GM18505 (cell line): ENCODE data around the gene VEPH1.

Experiments used
- ATAC-seq: cut with Tn5 transposase; IDR thresholded peaks from one replicate; pipeline ENCODE4 v1.9.1; 2021; ENCODE audit not compliant: unreplicated experiment
- POLR2A ChIP-seq: IDR thresholded peaks from 4 replicates; pipeline ENCODE4 v1.6.1; 2011; ENCODE audit warnings: borderline replicate concordance; ENCODE audit not compliant: insufficient read depth, insufficient read length; ENCODE audit errors: extremely low read depth

VEPH1 gene

DNA sequence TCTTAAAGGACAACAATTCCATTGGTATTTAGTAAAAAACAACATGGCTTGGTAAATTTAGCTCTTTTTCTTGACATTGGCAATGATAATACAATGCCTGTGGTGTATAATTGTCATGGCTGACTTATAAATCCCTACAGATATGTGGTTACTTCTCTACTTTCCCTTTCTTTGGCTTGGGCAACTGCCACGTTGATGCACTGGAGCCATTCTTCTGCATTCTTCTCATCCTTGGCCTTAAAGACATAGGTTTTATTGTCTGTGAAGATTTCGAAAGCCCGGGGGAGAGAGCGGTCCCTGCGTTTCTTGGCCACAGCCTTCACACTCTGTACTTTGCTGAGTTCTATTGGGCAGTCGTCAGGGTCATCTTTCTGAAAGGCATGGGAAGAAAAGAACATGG lies 242.2 kb downstream of the VEPH1 start:
- no peak for TF ChIP-seq POLR2A
- no peak for ATAC-seq

DNA sequence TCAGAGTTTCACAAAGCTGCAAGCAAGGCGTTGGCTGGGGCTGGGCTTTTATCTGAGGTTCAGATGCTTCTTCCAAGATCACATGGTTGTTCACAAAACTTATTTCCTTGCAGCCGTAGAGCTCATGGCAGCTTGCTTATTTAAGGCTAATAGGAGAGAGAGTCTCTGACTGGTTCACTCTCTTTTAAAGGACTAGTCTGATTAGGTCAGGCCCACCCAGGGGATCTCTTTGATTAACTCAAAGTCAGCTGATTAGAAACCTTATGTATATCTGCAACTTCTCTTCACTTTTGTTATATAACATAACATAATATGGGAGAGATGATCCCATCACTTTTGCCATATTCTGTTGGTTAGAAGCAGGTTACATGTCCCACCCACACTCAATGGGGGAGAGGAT lies 243.4 kb downstream of the VEPH1 start:
- no peak for TF ChIP-seq POLR2A
- no peak for ATAC-seq

DNA sequence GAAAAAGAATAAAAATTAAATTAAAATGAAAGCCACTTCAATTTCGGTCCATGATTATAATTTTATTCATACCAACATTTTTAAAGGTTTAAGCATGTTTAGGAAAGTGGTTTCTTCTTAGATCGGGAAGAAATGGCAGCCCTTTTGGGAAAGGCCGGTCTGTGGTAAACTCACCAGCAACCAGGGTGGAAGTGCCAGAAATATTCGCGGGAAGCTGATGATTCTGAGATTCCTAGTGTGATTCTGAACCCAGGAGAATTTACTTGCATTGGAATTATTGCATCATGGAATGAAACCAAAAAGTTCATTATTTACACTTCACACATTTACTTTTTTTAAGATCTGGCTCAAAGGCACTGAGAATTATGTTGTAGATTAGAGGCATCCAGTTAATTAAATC lies 246.1 kb downstream of the VEPH1 start:
- no peak for TF ChIP-seq POLR2A
- no peak for ATAC-seq

DNA sequence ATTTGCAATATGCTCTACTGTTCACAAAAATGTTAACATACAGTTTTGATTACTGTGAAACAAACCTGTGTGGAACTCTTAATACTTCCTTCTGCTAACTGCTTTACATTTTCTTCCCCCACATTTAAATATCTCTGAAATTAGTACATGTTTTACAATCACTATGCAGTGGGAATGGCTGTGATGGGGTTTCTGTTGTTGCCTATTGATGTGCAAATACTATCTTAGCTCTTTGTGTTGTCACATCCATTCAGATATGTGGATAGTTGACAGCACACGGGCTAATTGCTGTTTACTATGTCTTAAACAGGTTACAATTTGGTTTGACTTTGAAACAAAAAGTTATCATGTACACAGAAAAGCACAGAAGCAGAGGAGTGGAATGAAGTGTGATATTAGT lies 247.4 kb downstream of the VEPH1 start:
- no peak for ATAC-seq
- no peak for TF ChIP-seq POLR2A

DNA sequence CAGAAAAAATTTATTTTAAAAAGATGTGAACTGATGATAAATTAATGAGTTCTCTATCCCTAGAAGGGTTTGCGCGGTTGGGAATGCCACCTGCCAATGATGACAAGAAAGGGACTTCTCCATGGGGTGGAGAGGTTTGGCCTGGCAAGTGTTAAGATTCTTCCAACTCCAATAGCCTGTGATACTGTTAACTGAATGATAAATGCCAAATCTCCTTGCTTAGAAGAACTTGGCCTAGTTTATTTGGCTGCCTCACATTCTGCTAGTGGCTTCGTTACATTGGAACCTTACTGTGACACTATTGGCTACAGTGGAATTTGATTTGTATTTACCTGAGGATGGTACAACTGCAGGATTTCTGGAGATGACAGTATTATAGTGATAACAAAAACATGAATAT lies 251.5 kb downstream of the VEPH1 start:
- no peak for ATAC-seq
- TF ChIP-seq POLR2A, result no peak

DNA sequence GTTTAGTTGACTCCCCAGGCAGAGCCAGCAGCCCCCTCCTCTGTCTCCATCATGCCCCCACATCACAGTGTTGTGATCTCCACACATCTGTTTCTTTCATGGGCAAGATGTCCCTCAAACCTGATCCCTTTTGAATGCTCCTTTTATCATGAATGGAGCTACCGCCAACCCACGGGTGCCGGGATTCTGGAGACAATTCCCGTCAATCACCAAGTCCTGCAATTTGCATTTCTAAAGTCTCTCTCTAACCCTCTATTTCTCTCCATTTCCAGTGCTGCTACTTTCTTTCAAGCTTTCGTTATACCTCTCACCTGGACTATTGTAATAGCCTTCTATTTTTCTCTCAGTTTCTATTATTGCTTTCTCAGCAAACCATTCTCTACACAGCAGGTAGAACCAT lies 253.6 kb downstream of the VEPH1 start:
- no peak for ATAC-seq
- TF ChIP-seq POLR2A, result no peak

DNA sequence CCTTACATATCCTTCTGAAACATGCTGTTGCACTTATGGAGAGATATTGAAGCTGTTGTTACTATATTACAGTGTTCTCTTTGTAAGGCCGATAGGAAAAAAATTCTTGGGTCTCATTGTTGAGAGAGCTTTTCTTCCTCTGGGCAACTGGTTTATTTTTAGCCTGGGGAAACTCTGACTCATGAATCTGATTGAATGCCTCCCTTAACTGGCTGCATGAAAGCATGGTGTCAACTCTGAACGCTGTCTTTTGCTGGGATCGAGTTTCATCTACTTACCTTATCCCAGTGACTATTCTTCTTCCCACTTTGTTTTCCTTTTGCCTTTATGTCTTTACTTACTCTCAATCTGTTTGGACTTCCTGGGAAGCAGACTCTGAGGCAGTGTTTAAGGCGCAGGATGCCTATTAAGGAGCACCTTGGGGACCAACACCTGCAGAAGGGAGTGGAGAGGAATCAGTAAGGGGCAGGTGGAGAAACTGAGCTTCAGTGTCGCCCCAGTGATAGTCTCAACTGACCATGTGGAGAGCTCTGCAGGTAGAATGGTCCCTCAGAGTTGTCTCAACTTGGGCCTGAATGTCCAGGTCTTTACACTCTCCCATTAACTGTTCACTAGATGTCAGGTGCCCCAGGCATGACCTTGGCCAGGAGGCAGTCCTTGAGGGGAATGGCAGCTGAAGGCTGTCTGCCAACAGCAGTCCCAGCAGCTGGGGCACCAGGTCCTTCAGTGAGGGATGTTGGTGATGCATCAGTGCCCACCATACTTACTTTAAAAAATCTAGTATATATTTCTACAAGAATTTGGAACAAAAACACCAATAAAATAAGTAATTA lies 254.4 kb downstream of the VEPH1 start:
- TF ChIP-seq POLR2A, result no peak
- no peak for ATAC-seq

GRCh38 chr3:157247391-157247790 lies 255.8 kb downstream of the VEPH1 start:
- ATAC-seq, result no peak
- TF ChIP-seq POLR2A, result no peak

DNA sequence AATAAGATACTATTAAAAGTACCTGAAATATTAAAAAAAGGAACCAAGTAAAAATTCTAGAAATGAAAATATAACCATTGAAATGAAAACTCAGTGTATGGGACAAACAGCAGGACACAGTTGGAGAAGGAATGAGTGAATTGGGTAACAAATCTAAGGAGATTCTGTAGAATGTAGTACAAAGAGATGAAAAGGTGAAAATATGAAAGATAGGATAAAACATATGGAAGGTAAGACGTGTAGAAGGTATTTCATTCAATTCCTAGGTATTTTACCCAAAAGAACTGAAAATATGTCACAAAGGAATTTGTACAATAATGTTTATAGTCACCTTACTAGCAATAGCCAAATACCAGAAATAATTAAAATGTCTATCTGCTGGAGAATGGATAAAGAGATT lies 260.4 kb downstream of the VEPH1 start:
- no peak for ATAC-seq
- TF ChIP-seq POLR2A, result no peak

DNA sequence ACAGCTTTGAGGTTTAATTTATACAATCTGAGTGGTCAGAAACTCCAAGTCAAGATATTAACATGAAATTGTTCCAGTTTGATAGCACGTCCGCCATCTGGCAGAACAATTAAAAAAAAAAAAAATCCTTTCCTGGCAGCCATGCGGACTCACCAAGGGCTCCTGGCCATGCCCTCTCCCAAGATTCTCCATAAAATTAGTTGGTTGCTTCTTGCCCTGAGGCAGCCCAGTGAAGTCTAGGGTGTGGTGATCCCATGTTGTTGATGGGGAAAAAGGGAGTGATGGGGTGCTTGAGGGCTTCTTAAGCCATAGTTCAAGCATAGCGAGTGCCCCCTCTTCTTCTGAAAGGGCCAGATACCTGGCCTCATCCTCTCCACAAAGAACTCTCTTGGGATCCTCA lies 261.6 kb downstream of the VEPH1 start:
- TF ChIP-seq POLR2A, result no peak
- ATAC-seq, result no peak

DNA sequence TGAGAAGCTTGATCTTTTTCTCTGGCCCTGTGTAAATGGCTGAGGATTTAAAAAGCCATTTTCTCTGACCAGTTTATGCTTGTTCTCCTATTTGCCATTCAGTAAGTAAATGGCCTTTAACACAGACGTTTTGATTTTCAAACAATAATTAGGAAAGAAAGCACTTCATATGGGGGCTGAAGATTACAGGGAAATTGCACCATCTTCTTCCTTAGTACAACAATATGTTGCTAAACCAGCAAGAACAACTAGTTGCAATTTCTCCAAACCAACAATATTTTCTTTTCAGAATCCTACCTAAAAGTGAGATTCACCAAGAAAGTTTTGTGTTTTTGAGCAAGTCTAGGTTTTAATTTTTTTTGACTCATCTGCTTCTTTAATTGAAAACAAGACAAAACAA lies 262.8 kb downstream of the VEPH1 start:
- no peak for ATAC-seq
- TF ChIP-seq POLR2A, result no peak

DNA sequence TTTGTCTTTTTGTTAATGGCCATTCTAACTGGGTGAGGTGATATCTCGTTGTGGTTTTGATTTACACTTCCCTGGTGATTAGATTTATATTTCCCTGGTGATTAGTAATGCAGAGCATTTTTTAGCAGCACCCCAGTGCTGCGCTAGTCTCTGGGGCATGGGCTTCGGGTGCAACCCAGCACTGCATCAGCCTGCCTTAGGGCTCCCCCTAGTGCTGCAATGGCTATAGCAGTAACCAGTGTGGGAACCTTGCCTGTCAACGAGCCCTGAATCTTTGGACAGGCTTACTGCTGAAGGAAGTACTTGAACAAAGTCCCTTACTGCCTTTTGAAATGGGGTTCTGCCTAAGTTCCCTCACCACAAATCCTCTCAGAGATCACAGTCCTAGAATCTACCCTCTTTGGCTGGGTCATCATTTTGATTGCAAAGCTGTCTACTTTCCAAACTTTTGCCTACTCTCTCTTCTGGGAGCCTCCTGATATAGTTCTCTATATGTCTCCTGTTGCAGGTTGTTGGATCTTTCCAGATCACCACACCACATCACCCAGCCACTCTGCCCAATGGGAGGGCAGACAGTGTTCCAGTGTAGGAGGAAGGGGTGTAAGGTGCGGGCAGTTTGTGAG lies 264.0 kb downstream of the VEPH1 start:
- no peak for TF ChIP-seq POLR2A
- ATAC-seq, result peak; percentile 100

DNA sequence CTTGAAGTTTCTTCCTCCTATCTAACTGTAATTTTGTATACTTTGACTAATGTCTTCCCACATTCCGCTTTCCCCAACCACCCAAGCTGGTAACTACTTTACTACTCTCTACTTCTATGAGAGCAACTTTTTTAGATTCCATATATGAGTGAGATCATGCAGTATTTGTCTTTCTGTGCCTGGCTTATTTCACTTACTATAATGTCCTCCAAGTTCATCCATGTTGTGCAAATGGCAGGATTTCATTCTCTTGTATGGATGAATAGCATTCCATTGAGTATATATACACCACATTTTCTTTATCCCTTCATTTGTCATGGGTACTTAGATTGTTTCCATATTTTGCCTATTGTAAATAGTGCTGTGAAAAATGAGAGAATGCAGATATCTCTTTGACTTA lies 264.8 kb downstream of the VEPH1 start:
- ATAC-seq, result no peak

DNA sequence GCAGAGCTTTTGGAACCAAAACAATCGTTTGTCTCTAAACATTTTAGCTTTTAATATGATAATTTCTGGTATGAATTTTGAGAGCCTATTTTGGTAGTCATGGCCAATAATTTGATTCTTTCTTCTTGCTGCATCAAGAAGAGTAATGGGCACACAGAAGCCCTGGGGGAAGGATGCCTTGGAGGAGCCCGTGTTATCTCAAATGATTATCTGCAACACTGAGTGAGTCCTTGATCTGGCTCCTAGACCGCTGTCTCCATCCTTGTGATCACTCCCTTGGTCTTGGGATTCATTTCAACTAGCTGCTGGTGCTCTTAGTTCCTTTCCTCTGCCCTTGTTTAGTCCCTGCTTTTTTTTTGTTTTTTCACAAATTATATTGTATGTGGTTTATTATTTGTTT lies 265.3 kb downstream of the VEPH1 start:
- no peak for ATAC-seq

More for the DNA sequence above, 264.8 kb downstream of the VEPH1 start:
- no peak for TF ChIP-seq POLR2A

GRCh38 chr3:157235291-157235690 lies 267.9 kb downstream of the VEPH1 start:
- no peak for TF ChIP-seq POLR2A
- no peak for ATAC-seq

More for the DNA sequence above, 265.3 kb downstream of the VEPH1 start:
- TF ChIP-seq POLR2A, result no peak

DNA sequence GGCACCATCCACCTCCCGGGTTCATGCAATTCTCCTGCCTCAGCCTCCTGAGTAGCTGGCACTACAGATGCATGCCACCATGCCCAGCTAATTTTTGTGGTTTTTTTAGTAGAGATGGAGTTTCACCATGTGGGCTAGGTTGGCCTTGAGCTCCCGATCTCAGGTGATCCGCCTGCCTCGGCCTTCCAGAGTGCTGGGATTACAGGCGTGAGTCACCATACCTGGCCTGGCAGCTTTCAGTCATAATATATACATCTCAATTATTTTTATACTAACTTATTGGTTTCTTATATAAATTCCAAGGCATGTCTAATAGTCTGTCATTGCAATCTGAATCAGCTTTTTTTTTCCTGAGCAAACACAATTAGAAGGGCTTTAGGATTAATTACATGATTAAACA lies 269.3 kb downstream of the VEPH1 start:
- no peak for TF ChIP-seq POLR2A
- ATAC-seq, result no peak
